T follicular helper cell (primary cell): Measurements from ENCODE around the gene HTR3A.

ENCODE experiments used
- DNase-seq: peaks from one replicate; pipeline ENCODE4 v3.0.0-alpha.2; 2020; ENCODE audit warnings: low read depth

Gene HTR3A

DNA sequence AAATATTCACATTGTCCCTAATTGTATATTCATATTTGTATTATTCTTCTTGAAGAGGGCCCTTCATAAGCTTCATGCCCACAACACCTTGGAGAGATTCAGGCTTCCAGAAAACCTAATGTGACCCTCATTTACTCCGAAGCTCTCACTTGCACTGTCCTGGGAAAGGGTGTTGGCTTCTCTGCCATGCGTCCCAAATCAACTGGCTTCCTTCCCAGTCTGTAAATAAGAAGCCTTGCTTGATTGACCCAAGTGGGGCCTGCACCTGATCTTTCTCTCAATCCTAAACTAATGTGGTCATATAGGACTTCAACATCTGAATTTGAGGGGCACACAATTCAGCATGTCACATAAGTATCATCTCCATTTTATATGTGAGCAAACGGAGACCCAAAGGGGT lies 44.1 kb downstream of the HTR3A start:
- no peak for DNase-seq

DNA sequence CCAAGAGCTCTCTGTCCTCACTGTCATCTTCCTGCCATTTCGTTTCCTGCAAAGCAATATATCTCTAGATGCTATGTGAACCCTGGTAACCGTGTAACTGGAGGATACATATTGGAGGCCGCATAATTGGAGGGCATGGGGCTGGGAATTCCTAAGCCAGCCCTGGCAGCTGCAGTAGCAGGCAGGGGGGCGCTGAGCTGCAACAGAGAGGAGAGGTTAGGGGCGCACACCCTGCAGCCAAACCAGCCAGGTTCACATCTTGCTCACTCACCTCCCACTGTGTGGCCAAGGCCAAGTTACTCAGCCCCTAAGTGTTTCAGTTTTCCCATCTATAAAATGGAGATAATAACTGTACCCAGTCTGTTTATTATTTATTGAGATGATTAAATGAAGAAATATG lies 44.7 kb downstream of the HTR3A start:
- no peak for DNase-seq

DNA sequence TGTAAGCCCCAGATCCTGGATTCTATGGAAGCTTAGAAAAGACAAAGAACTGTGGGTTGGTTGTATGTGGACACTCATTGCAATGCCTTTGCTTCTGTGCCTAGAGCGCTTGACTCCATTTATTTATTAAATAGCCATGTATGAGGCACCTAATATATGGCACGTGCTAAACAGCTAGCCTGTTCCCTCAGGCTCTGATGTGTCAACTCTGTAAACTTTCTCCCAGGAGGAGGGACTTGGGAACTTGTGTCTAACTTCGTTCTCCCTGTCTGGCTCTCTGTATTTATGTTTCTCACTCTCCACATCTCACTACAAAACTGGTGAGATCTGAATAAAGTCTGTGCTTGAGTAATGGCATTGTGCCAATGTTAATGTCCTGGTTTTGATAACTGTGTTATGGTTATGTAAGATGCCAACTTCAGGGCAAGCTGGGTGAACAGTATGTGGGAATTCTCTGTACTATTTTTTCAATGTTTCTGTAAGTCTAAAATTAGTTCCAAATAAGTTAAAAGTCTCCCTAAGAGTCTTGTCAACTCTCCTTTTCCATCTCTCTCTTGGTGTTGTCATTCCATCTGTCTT lies 50.5 kb downstream of the HTR3A start:
- no peak for DNase-seq

DNA sequence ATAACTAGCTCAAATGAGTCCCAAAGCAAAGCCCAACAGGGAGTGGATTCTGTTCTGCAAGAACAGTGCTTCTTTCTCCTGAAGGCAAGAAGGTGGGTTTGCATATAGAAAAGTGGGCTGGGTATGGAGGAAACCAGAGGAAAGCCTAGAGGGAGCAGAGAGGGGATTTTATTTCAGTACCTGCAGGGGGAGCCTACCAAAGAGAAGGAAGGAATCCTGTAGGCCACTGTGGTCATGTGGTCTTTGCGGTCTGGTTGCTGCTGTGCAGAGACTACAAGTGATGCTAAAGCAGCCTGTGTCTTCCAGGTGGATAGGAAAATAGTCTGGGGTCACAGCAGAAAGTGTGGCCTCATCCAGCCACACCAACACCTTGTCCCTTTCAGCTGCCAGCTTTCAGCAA lies 51.4 kb downstream of the HTR3A start:
- no peak for DNase-seq

- no peak for DNase-seq
Measured at GRCh38 chr11:114027391-114027790, 52.5 kb downstream of the HTR3A start.

GRCh38 chr11:114027926-114028325 lies 53.0 kb downstream of the HTR3A start:
- DNase-seq, result no peak

GRCh38 chr11:114031246-114031966 lies 56.5 kb downstream of the HTR3A start:
- DNase-seq, result no peak

GRCh38 chr11:114031967-114032320 lies 57.0 kb downstream of the HTR3A start:
- DNase-seq, result no peak

DNA sequence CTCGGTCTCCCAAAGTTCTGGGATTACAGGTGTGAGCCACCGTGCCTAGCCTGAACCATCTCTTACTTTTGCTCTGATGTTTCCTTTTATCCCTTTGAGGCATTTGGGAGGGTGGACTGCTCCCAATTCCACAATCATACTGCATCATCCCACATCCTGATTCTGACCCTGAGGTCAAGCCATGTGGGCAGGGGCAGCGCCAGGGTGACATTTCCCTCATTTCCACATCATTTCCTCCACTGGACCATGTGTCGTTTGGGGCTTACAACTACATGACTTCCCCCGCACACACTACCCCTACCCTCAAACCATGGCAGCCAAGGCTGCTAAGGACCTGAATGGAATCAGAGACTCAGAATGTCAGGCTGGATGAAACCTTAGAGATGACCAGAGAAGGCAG lies 58.2 kb downstream of the HTR3A start:
- no peak for DNase-seq

- no peak for DNase-seq
Measured at GRCh38 chr11:114033572-114033971, 58.7 kb downstream of the HTR3A start.

DNA sequence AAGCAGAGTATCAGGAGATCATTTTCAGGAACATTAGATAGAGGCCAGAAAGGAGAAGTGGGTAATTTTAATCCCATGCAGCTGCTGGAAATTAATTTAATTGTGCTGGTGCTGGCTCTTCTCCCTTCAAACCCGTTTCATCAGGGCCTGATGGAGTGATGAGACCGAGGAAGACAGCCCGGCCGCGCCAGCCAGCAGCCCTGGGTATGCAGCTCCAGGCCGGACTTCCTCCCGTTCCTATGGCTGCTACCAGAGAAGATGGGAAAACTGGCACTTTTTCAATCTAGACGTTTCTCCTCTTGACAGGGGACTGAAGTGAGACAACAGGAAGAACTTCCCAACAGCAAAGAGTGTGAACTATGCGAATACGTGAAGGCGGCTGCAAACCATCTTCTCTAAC lies 60.0 kb downstream of the HTR3A start:
- no peak for DNase-seq

DNA sequence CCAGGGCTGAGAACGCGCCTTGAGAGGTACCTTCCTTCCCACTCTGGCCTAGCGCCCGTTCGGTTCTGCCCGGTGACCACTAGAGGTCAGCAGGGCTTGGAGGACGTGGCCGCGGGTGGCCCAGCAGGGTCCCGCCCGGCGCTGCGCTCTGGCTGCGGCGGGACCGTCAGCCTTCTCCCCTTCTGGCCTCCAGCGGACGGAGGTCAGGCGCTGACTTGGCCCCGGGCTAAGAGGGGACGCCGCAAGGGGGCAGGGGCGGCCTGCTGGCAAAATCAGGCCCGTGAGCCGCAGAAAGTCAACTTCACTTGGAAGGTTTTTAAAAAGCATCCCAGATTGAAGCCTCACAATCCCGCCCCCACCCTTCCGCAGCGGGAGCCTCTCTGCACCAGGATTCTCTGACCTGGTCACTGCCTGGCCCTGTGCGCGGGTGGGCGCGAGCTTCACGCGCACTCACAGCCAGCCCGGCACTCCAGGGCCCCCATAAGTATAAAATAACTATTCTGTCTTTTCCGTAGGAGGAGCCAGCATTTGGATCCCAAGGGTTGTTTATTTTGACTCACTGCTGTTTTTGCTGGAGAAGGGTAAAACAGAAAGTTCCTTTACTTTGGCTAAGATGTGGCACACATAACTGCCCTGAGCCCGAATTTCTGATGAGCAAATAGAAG lies 61.4 kb downstream of the HTR3A start:
- DNase-seq, result peak; percentile 14

DNA sequence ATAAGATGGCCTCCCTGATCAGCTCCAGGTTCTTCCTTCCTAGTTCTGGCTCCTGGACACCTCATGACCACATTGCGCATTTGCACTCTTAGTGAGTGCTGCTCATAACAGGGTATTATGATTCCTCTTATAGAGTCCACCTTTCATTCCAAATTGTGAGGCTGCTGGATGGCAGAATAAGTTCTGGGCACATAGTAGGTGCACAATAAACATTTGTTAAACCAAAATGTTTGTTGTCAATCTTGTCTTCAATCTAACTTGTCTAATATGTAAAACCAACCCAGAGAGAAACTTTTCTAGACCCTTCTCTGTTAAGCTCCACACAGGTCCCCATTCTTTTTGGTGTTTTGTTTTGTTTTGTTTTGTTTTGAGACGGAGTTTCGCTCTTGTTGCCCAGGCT lies 62.0 kb downstream of the HTR3A start:
- DNase-seq, result no peak

DNA sequence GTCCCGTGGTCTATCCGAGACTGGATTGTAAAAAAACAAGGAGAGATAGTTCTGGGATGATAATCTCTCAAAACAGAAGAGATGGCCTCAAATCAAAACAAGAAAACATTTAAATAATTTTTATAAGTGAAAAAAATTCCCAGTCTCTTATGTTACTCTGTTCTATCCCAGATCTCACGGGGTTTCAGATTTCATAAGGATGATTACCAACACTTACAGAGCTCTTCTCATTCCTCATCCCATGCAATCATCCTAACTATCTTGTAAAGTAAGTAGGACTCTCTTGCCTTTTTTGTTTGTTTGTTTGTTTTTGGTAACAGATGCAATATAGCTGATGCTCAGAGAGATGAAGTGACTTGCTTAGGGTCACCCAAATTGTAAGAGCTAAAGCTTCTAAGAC lies 64.6 kb downstream of the HTR3A start:
- DNase-seq, result no peak
